Measurements from ENCODE around the gene SMIM21.

The SMIM21 gene

DNA sequence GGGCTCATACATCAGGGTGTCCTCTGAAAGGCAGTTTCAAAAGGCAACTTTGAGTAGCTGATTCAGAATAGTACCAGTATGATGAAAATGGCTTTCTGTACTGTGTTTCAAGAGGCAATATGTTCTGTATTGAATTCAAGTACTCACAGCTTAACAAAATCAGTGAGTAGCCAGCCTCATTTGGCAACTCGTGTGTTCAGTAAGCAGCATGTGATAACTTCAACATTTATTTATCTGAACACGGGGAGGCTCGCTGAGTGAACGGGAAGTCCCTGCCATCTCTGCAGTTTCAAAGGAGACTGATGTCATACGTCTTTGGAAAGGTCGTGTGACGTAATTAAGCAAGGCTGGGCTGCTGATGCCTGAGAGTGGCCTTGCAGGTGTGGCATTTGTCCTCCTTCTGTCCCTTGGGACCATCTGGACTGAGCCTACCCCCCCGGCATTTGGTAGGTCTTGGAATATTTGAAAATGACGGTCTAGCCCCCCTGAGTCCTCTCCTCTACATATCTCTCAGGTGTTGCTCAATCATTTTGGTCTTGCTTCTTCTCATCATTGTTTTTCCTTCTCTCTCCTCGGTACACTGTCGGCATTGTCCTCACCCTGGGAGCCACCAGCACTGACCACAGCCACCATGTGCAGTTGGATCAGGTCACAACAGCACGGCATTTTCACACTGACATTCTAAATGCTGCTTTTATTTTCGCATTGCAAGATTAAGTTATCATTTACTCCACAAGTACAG is 62.8 kb downstream of the SMIM21 start:
- no peaks in the 10 kb centered on the region for H3K4me1 ChIP-seq
- no peak overlapping the region for H3K4me2 ChIP-seq (ENCODE audit: low read length)
- H3K36me3 ChIP-seq (ENCODE audit: control insufficient read depth, insufficient read depth, low read length) = no peaks in the 10 kb centered on the region
- H3K9me3 ChIP-seq (ENCODE audit: control insufficient read depth, low read length) = no peaks in the 10 kb centered on the region
- H3K4me3 ChIP-seq (ENCODE audit: low read depth, low read length) = no peak overlapping the region
- H3K79me2 ChIP-seq = no peaks in the 10 kb centered on the region
- no peak overlapping the region for H3K9ac ChIP-seq
- H3K27me3 ChIP-seq (ENCODE audit: control insufficient read depth, insufficient read depth, low read length) = no peaks in the 10 kb centered on the region
- TF ChIP-seq, protein P1, sequence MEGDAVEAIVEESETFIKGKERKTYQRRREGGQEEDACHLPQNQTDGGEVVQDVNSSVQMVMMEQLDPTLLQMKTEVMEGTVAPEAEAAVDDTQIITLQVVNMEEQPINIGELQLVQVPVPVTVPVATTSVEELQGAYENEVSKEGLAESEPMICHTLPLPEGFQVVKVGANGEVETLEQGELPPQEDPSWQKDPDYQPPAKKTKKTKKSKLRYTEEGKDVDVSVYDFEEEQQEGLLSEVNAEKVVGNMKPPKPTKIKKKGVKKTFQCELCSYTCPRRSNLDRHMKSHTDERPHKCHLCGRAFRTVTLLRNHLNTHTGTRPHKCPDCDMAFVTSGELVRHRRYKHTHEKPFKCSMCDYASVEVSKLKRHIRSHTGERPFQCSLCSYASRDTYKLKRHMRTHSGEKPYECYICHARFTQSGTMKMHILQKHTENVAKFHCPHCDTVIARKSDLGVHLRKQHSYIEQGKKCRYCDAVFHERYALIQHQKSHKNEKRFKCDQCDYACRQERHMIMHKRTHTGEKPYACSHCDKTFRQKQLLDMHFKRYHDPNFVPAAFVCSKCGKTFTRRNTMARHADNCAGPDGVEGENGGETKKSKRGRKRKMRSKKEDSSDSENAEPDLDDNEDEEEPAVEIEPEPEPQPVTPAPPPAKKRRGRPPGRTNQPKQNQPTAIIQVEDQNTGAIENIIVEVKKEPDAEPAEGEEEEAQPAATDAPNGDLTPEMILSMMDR (IDR thresholded peaks at IDR 0.05) = no peak
- no peak overlapping the region for H2AFZ ChIP-seq
- H3K27ac ChIP-seq = no peak overlapping the region

DNA sequence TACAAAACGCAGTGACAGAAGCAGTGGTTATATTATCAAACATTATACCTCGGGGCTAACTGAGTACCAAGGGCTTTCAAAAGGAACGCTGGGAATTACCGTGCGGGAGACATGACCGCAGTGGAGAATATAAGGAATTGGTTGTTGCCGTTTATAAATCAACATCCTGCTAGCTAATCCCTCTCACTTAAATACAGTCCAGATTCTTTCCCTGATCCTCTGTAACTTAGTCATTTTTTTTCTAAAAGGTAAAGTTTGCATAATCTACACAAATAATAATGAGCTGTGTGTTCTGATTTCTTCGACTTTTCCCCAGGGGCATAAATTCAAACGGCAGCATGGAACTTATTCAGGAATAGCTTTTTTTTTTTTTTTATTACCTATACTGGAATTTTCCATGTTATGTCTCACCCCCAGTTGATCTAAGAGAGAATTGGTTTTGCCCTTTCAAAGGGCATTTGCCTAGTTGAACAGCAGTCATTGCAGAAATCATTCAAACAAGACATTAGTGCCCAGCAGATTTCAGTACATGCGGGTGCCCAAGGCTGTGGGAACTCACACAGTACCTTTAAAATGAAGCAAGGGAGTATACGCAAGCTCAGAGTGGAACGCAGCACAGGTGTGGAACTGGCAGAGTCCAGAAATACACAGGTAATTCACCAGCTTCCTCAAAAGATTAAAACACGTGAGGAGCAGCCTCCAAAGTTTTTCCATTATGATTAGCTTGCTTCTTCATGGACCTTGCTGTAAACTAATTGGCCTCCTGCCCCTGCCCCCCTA is 63.9 kb downstream of the SMIM21 start:
- H3K27ac ChIP-seq = no peak overlapping the region
- no peak overlapping the region for H3K4me2 ChIP-seq (ENCODE audit: low read length)
- no peaks in the 10 kb centered on the region for H3K9me3 ChIP-seq (ENCODE audit: control insufficient read depth, low read length)
- no peak overlapping the region for H3K9ac ChIP-seq
- no peak overlapping the region for H2AFZ ChIP-seq
- H3K79me2 ChIP-seq = no peaks in the 10 kb centered on the region
- no peak overlapping the region for H3K4me3 ChIP-seq (ENCODE audit: low read depth, low read length)
- no peaks in the 10 kb centered on the region for H3K27me3 ChIP-seq (ENCODE audit: control insufficient read depth, insufficient read depth, low read length)
- TF ChIP-seq, protein P1 (IDR thresholded peaks at IDR 0.05) = no peak
- no peaks in the 10 kb centered on the region for H3K36me3 ChIP-seq (ENCODE audit: control insufficient read depth, insufficient read depth, low read length)
- no peaks in the 10 kb centered on the region for H3K4me1 ChIP-seq

DNA sequence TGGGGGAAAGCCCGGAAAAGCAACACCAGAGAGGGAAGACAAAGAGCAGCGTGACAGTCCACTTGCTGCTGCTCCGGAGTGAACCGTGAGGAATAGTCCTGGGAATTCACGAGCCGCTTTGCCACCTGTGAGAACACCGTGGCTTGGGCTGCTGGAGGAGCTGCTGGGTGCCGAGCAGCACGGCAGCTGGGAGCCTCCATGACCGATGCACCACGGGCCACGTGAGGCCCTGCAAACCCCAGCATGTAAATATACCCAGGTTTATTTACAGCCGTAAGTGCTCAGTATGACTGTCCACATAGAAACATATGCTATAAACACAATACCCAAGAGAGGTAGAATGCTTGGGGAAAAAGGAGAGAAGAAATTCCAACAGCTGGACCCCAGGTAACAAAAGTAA is 65.1 kb downstream of the SMIM21 start:
- no peak overlapping the region for H2AFZ ChIP-seq
- TF ChIP-seq, protein P1 (IDR thresholded peaks at IDR 0.05) = no peak
- no peak overlapping the region for H3K9ac ChIP-seq
- no peaks in the 10 kb centered on the region for H3K4me1 ChIP-seq
- H3K79me2 ChIP-seq = no peaks in the 10 kb centered on the region
- no peaks in the 10 kb centered on the region for H3K27me3 ChIP-seq (ENCODE audit: control insufficient read depth, insufficient read depth, low read length)
- H3K9me3 ChIP-seq (ENCODE audit: control insufficient read depth, low read length) = no peaks in the 10 kb centered on the region
- H3K4me3 ChIP-seq (ENCODE audit: low read depth, low read length) = no peak overlapping the region
- no peak overlapping the region for H3K27ac ChIP-seq
- H3K36me3 ChIP-seq (ENCODE audit: control insufficient read depth, insufficient read depth, low read length) = no peaks in the 10 kb centered on the region
- H3K4me2 ChIP-seq (ENCODE audit: low read length) = no peak overlapping the region

DNA sequence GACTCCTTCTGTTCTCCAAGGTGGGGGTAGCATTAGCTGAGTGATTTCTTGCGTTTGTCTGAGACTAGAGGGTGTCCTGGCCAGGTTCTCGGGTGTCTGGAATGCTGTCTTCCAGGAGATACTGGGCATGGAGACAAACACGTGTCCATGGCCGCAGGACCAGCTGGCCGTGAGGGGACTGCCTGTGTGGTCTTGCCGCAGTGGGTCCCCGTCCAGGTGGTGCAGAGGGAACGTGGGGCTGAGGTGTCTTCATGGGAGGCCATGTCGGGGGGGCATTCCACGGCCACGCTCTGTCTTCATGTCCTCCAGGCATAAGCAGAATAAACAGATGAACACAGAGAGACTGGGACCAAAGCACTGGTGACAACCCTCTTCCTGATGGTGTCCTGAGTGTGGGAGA is 66.6 kb downstream of the SMIM21 start:
- Histone ChIP-seq H3K4me2 (ENCODE audit: low read length) (no peak overlapping the region), H3K4me1 (no peaks in the 10 kb centered on the region), H3K4me3 (ENCODE audit: low read depth, low read length) (no peak overlapping the region)

More for the DNA sequence above, 66.6 kb downstream of the SMIM21 start:
- Histone ChIP-seq H3K27me3 (ENCODE audit: control insufficient read depth, insufficient read depth, low read length) (no peaks in the 10 kb centered on the region), H3K36me3 (ENCODE audit: control insufficient read depth, insufficient read depth, low read length) (no peaks in the 10 kb centered on the region), H3K9me3 (ENCODE audit: control insufficient read depth, low read length) (no peaks in the 10 kb centered on the region), H3K27ac (no peak overlapping the region), H3K9ac (no peak overlapping the region), H3K79me2 (no peaks in the 10 kb centered on the region), H2AFZ (no peak overlapping the region)
- TF ChIP-seq, protein P1 (IDR thresholded peaks at IDR 0.05) = no peak
